Spleen (tissue), 7 donors: ENCODE data around the gene EPHA2.

Experiments
- CTCF ChIP-seq, 11 experiments: fragments of 200-600 bp in 7 of 11; fragments of 450-650 bp in 4 of 11; sonication (generic) in 4 of 11; IDR thresholded peaks in 8 of 11; conservative IDR thresholded peaks in 3 of 11; 1 replicate in 7 of 11; 2 replicates in 4 of 11; pipeline versions ENCODE4 v1.4.0 to v1.8.0; 2016 to 2021; ENCODE audit warnings: antibody characterized with exemption in 11 of 11, inconsistent platforms in 4 of 11, mild to moderate bottlenecking in 1 of 11
- POLR2A ChIP-seq, 3 donors: fragments of 450-650 bp; IDR thresholded peaks; one replicate each; pipeline ENCODE4 v1.5.1; 2017; ENCODE audit warnings: antibody characterized with exemption in 3 of 3, mild to moderate bottlenecking in 1 of 3
- POLR2AphosphoS5 ChIP-seq, 3 donors: sonication (generic); formaldehyde crosslinking; IDR thresholded peaks; one replicate each; pipeline ENCODE4 v1.5.1; 2017; ENCODE audit warnings: antibody characterized with exemption in 3 of 3
- donor health status: DM: no; HTN: no; CAD: no; lungs with moderate emphysema.
- donor health status: DM: no; HTN: no; CAD: no.
- donor health status: DM: no; HTN: no; CAD: no.

DNA sequence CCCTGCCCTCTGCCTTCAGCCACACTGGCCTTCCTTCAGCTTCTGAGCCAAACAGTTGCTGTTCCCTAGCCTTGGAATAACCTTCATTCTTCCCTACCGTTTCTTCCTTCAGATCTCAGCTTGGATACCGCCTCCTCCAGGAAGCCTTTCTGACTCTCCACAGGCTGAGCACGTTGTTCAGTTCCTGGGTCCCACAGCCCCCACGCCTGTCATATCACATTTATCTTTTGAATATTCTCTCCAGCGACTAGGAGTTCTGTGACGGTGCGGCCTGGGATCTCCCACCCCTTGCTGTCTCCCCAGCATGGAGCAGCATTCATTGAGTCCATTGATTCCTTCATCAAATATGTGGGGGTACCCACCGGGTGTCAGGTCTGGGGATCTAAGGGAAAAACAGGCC is 39.2 kb downstream of the EPHA2 start:
- TF ChIP-seq POLR2A (IDR thresholded peaks at IDR 0.05) (no peak), CTCF (IDR thresholded peaks at IDR 0.05 in 8 of 11, conservative IDR thresholded peaks at IDR 0.05 in 3 of 11) (no peak), POLR2AphosphoS5 (IDR thresholded peaks at IDR 0.05) (no peak)
